ENCODE data around the gene ECI1. TPM values are rescaled to one million over a fixed set of nuclear protein-coding genes. Genes with fewer than 3 reads are reported as not detected.

Gene ECI1
- total and polyA plus RNA-seq, 2 of the 13 experiments (the other 11 are each of a cell fraction or from before 2014, with no cell fraction given), result 82.0 to 102 TPM

GRCh38 chr16:2251296-2252111 lies at the start of gene ECI1 (continued):
- no peak; the same call in 1 of the 2 replicates for TF ChIP-seq ZNF264 (CRISPR knock-in tag; IDR thresholded peaks at IDR 0.05)
- no peak for TF ChIP-seq ZNF644 (CRISPR knock-in tag; IDR thresholded peaks at IDR 0.05; ENCODE audit: low read depth)
- peak; percentile 98 for TF ChIP-seq ETV5 (CRISPR knock-in tag; IDR thresholded peaks at IDR 0.05; ENCODE audit: borderline replicate concordance)
- TF ChIP-seq TP53 (CRISPR knock-in tag; conservative IDR thresholded peaks at IDR 0.05), result peak; percentile 55; the same call in 1 of the 2 replicates
- TF ChIP-seq IKZF4 (CRISPR knock-in tag; IDR thresholded peaks at IDR 0.05; ENCODE audit: borderline replicate concordance, low read depth, not compliant biosample characterization), result no peak
- no peak for TF ChIP-seq SCMH1 (CRISPR knock-in tag; IDR thresholded peaks at IDR 0.05; ENCODE audit: borderline replicate concordance)
- peak; percentile 67 for TF ChIP-seq PTBP1 (IDR thresholded peaks at IDR 0.05; ENCODE audit: low read depth, low read length, poor library complexity, severe bottlenecking)
- peak; percentile 34; the same call in 1 of the 2 replicates for TF ChIP-seq RELA (CRISPR knock-in tag; IDR thresholded peaks at IDR 0.05)
- peak; percentile 25 for TF ChIP-seq ASH2L (IDR thresholded peaks at IDR 0.05; ENCODE audit: insufficient read length, low read depth, low read length)
- no peak for TF ChIP-seq TCF12 (IDR thresholded peaks at IDR 0.05)
- TF ChIP-seq TCF12 (CRISPR knock-in tag; IDR thresholded peaks at IDR 0.05), result no peak; the same call in 1 of the 2 replicates
- TF ChIP-seq ELF1 (CRISPR knock-in tag; IDR thresholded peaks at IDR 0.05), result peak; percentile 98
- TF ChIP-seq SPEN (CRISPR knock-in tag; IDR thresholded peaks at IDR 0.05; ENCODE audit: low read depth), result peak; percentile 90
- TF ChIP-seq ZSCAN25 (CRISPR knock-in tag; IDR thresholded peaks at IDR 0.05), result no peak; the same call in 1 of the 2 replicates
- TF ChIP-seq AHDC1 (CRISPR knock-in tag; IDR thresholded peaks at IDR 0.05; ENCODE audit: borderline replicate concordance), result 0 out of 2 replicates have a peak, but pooled peaks have one; percentile 63
- no peak for TF ChIP-seq ZNF280B (CRISPR knock-in tag; IDR thresholded peaks at IDR 0.05; ENCODE audit: borderline replicate concordance)
- TF ChIP-seq IRF1 (CRISPR knock-in tag; IDR thresholded peaks at IDR 0.05; ENCODE audit: low read depth), result no peak
- TF ChIP-seq KMT2A (CRISPR knock-in tag; IDR thresholded peaks at IDR 0.05), result peak; percentile 86
- TF ChIP-seq PITX1 (CRISPR knock-in tag; IDR thresholded peaks at IDR 0.05), result peak; percentile 39; the same call in 1 of the 2 replicates
- TF ChIP-seq PREB (CRISPR knock-in tag; IDR thresholded peaks at IDR 0.05), result no peak

All from HepG2 (cell line).